AG09319 (cell line): ENCODE data around the gene PGLYRP3.
"Not testable (repeated sequence)": the region's sequence is repeated elsewhere in the genome, so short reads cannot be mapped to it uniquely, and the experiment has no call there.

ENCODE experiments used
- DNase-seq: peaks from one replicate; pipeline ENCODE4 v3.0.0-alpha.2; 2010; ENCODE audit warnings: low read depth; ENCODE audit errors: extremely low read depth
- TF ChIP-seq, protein P1 (sequence below): IDR thresholded peaks from 2 replicates; pipeline ENCODE4 v1.5.1; 2011; ENCODE audit warnings: low read depth, mild to moderate bottlenecking, inconsistent platforms, low read length, moderate library complexity

PGLYRP3 gene

GRCh38 chr1:153353226-153353947 is 40.6 kb upstream of the PGLYRP3 start:
- TF ChIP-seq, protein P1, sequence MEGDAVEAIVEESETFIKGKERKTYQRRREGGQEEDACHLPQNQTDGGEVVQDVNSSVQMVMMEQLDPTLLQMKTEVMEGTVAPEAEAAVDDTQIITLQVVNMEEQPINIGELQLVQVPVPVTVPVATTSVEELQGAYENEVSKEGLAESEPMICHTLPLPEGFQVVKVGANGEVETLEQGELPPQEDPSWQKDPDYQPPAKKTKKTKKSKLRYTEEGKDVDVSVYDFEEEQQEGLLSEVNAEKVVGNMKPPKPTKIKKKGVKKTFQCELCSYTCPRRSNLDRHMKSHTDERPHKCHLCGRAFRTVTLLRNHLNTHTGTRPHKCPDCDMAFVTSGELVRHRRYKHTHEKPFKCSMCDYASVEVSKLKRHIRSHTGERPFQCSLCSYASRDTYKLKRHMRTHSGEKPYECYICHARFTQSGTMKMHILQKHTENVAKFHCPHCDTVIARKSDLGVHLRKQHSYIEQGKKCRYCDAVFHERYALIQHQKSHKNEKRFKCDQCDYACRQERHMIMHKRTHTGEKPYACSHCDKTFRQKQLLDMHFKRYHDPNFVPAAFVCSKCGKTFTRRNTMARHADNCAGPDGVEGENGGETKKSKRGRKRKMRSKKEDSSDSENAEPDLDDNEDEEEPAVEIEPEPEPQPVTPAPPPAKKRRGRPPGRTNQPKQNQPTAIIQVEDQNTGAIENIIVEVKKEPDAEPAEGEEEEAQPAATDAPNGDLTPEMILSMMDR: peak; percentile 18
- no peak for DNase-seq

DNA sequence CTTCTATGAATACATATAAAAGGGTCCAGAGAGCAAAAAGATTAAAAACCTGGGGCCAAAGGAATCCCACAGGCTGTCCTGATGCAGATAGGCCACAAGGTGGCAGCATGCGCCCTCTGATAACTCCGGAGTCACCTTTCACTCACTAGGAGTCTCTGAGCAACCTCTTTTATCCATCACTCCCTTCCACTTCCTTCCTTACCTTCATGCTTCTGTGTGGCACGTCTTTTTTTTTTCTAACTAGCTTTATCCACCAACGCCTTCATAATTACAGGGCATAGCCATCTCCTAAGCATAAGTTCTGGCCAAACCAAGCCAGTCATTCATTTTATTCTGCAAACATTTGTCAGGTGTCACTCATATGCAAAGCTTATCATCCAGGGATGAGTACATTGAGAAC is 39.8 kb upstream of the PGLYRP3 start:
- TF ChIP-seq, protein P1: peak; percentile 93
- peak; percentile 31 for DNase-seq

- DNase-seq: no peak
- TF ChIP-seq, protein P1: no peak
These were observed 37.7 kb upstream of the PGLYRP3 start for GRCh38 chr1:153350321-153350957.

- DNase-seq: no peak
- TF ChIP-seq, protein P1: no peak
These were observed 36.9 kb upstream of the PGLYRP3 start for GRCh38 chr1:153349363-153350320.

- DNase-seq: no peak
These were observed 36.0 kb upstream of the PGLYRP3 start, which contains the start of gene PGLYRP4 for GRCh38 chr1:153348511-153349362. TSS of gene PGLYRP4 (minus strand) at chr1:153348841. CDS start at chr1:153347932, 909 bp downstream.

DNA sequence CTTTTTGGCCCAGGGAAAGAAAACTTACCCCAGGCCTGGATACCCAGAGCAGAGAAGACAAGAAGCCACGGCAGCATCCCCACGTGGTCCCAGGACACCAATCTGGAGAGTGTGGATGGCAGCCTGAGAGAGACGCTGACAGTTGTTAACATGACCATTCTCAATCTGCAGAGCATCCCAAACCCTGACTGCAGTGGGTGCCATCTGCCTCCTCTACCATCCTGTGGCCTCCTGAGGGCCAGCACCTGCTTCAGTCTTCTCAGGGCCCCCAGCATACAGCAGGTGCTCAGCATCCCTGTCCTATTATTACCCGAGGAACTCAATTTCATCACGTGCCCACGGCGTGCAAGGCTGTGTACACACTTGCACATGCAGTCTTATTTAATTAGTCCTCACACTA is 35.1 kb upstream of the PGLYRP3 start:
- no peak for DNase-seq

More at GRCh38 chr1:153348511-153349362, 36.0 kb upstream of the PGLYRP3 start, which contains the start of gene PGLYRP4:
- TF ChIP-seq, protein P1: no peak

DNA sequence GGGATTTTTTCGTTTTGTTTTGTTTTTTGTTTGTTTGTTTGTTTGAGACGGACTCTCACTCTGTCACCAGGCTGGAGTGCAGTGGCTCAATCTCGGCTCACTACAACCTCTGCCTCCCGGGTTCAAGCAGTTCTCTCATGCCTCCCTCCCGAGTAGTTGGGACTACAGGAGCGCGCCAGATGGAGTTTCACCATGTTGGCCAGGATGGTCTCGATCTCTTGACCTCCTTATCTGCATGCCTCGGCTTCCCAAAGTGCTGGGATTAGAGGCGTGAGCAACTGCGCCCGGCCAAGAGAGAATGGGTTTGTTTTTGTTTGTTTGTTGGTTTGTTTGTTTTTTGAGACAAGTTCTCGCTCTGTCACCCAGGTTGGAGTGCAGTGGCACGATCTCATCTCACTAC is 34.3 kb upstream of the PGLYRP3 start:
- DNase-seq: not testable (repeated sequence)

More for the DNA sequence above, 35.1 kb upstream of the PGLYRP3 start:
- TF ChIP-seq, protein P1: no peak
